Mesenchymal stem cell (in vitro differentiated cells and primary cell): ENCODE measurements around the gene HCRTR1.

Source experiments
- DNase-seq: peaks from one replicate; pipeline ENCODE4 v3.0.0-alpha.2; 2013
- H2AFZ ChIP-seq: one replicate; pipeline ENCODE4 v1.6.1; 2013; ENCODE audit warnings: low read depth, mild to moderate bottlenecking, control low read depth, inconsistent platforms, low read length, moderate library complexity
- H2AK5ac ChIP-seq: 2 replicates; pipeline ENCODE4 v1.6.1; 2013; ENCODE audit warnings: low read length, moderate library complexity, mild to moderate bottlenecking, inconsistent platforms; ENCODE audit not compliant: severe bottlenecking
- H2BK120ac ChIP-seq: one replicate; pipeline ENCODE4 v1.6.1; 2013; ENCODE audit warnings: low read depth, mild to moderate bottlenecking, inconsistent platforms, low read length, moderate library complexity
- H2BK12ac ChIP-seq, 2 experiments: one replicate each; pipeline ENCODE4 v1.6.1; 2013; ENCODE audit warnings: inconsistent platforms in 2 of 2, low read length in 2 of 2, mild to moderate bottlenecking in 2 of 2, moderate library complexity in 2 of 2, control low read depth in 1 of 2
- H2BK15ac ChIP-seq: one replicate; pipeline ENCODE4 v1.6.1; 2013; ENCODE audit warnings: mild to moderate bottlenecking, low read depth, inconsistent platforms; ENCODE audit not compliant: poor library complexity, severe bottlenecking
- H2BK5ac ChIP-seq: 2 replicates; pipeline ENCODE4 v1.6.1; 2013; ENCODE audit warnings: low read depth, mild to moderate bottlenecking, low read length, control low read depth, inconsistent platforms; ENCODE audit not compliant: poor library complexity, severe bottlenecking
- H3K14ac ChIP-seq, 2 experiments: one replicate each; pipeline ENCODE4 v1.6.1; 2013; ENCODE audit warnings: inconsistent platforms in 2 of 2, low read length in 2 of 2, control low read depth in 1 of 2, mild to moderate bottlenecking in 1 of 2, moderate library complexity in 1 of 2
- H3K18ac ChIP-seq, 2 experiments: one replicate each; pipeline ENCODE4 v1.6.1; 2013; ENCODE audit warnings: inconsistent platforms in 2 of 2, low read length in 2 of 2, control low read depth in 1 of 2, low read depth in 1 of 2, mild to moderate bottlenecking in 1 of 2
- H3K23ac ChIP-seq, 2 experiments: one replicate each; pipeline ENCODE4 v1.6.1; 2013; ENCODE audit warnings: inconsistent platforms in 2 of 2, low read length in 2 of 2, mild to moderate bottlenecking in 2 of 2, moderate library complexity in 2 of 2, control low read depth in 1 of 2
- H3K27ac ChIP-seq: 2 replicates; pipeline ENCODE4 v1.5.1; 2013; ENCODE audit warnings: mild to moderate bottlenecking, moderate library complexity, low read length, control low read depth, inconsistent platforms; ENCODE audit not compliant: poor library complexity, severe bottlenecking
- H3K27me3 ChIP-seq, 2 experiments: 2 replicates each; pipeline versions ENCODE4 v1.6.1 to v1.7.0; 2013; ENCODE audit warnings: low read length in 2 of 2, mild to moderate bottlenecking in 2 of 2, moderate library complexity in 2 of 2, control low read depth in 1 of 2, inconsistent platforms in 1 of 2; ENCODE audit not compliant: control insufficient read depth in 1 of 2, insufficient read depth in 1 of 2
- H3K36me3 ChIP-seq, 2 experiments: 2 replicates each; pipeline versions ENCODE4 v1.6.1 to v1.7.0; 2013; ENCODE audit warnings: low read length in 2 of 2, control low read depth in 1 of 2, inconsistent platforms in 1 of 2, low read depth in 1 of 2, mild to moderate bottlenecking in 1 of 2; ENCODE audit not compliant: insufficient read depth in 2 of 2, control insufficient read depth in 1 of 2
- H3K4ac ChIP-seq, 2 experiments: one replicate each; pipeline ENCODE4 v1.6.1; 2013; ENCODE audit warnings: inconsistent platforms in 2 of 2, low read length in 2 of 2, mild to moderate bottlenecking in 2 of 2, moderate library complexity in 2 of 2, control low read depth in 1 of 2, low read depth in 1 of 2
- H3K4me1 ChIP-seq: 2 replicates; pipeline ENCODE4 v1.6.1; 2013; ENCODE audit warnings: low read depth, low read length, control low read depth; ENCODE audit not compliant: control insufficient read depth, insufficient read depth
- H3K4me2 ChIP-seq: 2 replicates; pipeline ENCODE4 v1.6.1; 2013; ENCODE audit warnings: low read length, mild to moderate bottlenecking, inconsistent platforms; ENCODE audit not compliant: poor library complexity, severe bottlenecking
- H3K4me3 ChIP-seq, 2 experiments: 2 replicates each; pipeline versions ENCODE4 v1.5.1 to v1.7.0; 2013; ENCODE audit warnings: low read length in 2 of 2, mild to moderate bottlenecking in 2 of 2, control low read depth in 1 of 2, low read depth in 1 of 2; ENCODE audit not compliant: insufficient read depth in 1 of 2
- H3K79me1 ChIP-seq: replicated peaks from 2 replicates; pipeline ENCODE4 v1.6.1; 2013; ENCODE audit warnings: mild to moderate bottlenecking, control low read depth, low read length, inconsistent platforms; ENCODE audit not compliant: poor library complexity, severe bottlenecking
- H3K9ac ChIP-seq: 2 replicates; pipeline ENCODE4 v1.7.0; 2013; ENCODE audit warnings: mild to moderate bottlenecking, low read length, moderate library complexity
- H3K9me3 ChIP-seq: 2 replicates; pipeline ENCODE4 v1.7.0; 2013; ENCODE audit warnings: mild to moderate bottlenecking, low read length; ENCODE audit not compliant: control insufficient read depth
- H4K8ac ChIP-seq: one replicate; pipeline ENCODE4 v1.6.1; 2013; ENCODE audit warnings: inconsistent platforms, mild to moderate bottlenecking, low read length, moderate library complexity
- H4K91ac ChIP-seq: one replicate; pipeline ENCODE4 v1.6.1; 2013; ENCODE audit warnings: mild to moderate bottlenecking, low read length, inconsistent platforms
- WGBS: methylation state at CpG from one replicate; pipeline ENCODE4 v1.1.7; 2013; ENCODE audit warnings: mixed read lengths; 5-methylcytosine and 5-hydroxymethylcytosine counted together

Gene HCRTR1

GRCh38 chr1:31583082-31583994 lies 34.2 kb upstream of the HCRTR1 start:
- H3K79me1 ChIP-seq = peaks cover 10% of the 10 kb centered on the region
- H3K4me3 ChIP-seq = no peak overlapping the region
- no peaks in the 10 kb centered on the region for H3K9me3 ChIP-seq
- H2BK5ac ChIP-seq = no peak overlapping the region
- H3K9ac ChIP-seq = no peak overlapping the region
- no peak for DNase-seq
- no peak overlapping the region for H3K14ac ChIP-seq
- H4K91ac ChIP-seq = peak overlapping the region; percentile 18
- peak overlapping the region; percentile 21 for H2BK15ac ChIP-seq
- no peak overlapping the region for H2AFZ ChIP-seq
- no peak overlapping the region for H3K27ac ChIP-seq
- H4K8ac ChIP-seq = no peak overlapping the region
- H3K23ac ChIP-seq = no peak overlapping the region
- no peak overlapping the region for H3K18ac ChIP-seq
- peaks cover 62% of the 10 kb centered on the region for H3K4me1 ChIP-seq
- H2BK12ac ChIP-seq = peak overlapping the region in 1 of 2 experiments; percentile 14
- H2AK5ac ChIP-seq = peak overlapping the region; percentile 55
- no peak overlapping the region for H3K4me2 ChIP-seq
- H3K36me3 ChIP-seq = peaks cover 0 to 53% of the 10 kb centered on the region in 2 experiments
- H2BK120ac ChIP-seq = no peak overlapping the region
- no peak overlapping the region for H3K4ac ChIP-seq
- 91% methylated on average over 16 of the region's 16 CpGs for WGBS
- H3K27me3 ChIP-seq = peaks cover 0 to 5% of the 10 kb centered on the region in 2 experiments

- Histone ChIP-seq H3K79me1 (peaks cover 10% of the 10 kb centered on the region), H2BK120ac (no peak overlapping the region), H3K4me3 (no peak overlapping the region), H2BK12ac (peak overlapping the region; percentile 25 to 33), H3K4me2 (peak overlapping the region; percentile 28), H3K4me1 (peaks cover 69% of the 10 kb centered on the region), H3K36me3 (peaks cover 0 to 56% of the 10 kb centered on the region in 2 experiments), H3K27ac (no peak overlapping the region), H2AK5ac (peak overlapping the region; percentile 55), H3K9ac (no peak overlapping the region), H3K18ac (peak overlapping the region; percentile 6 to 14), H3K14ac (no peak overlapping the region), H3K4ac (peak overlapping the region; percentile 34 to 41), H2BK15ac (no peak overlapping the region), H3K27me3 (peaks cover 0 to 5% of the 10 kb centered on the region in 2 experiments), H3K23ac (no peak overlapping the region), H2BK5ac (no peak overlapping the region), H3K9me3 (no peaks in the 10 kb centered on the region), H2AFZ (no peak overlapping the region), H4K91ac (peak overlapping the region; percentile 43), H4K8ac (peak overlapping the region; percentile 12)
- 88% methylated on average over 13 of the region's 13 CpGs for WGBS
- peak; percentile 61 for DNase-seq
Observed at GRCh38 chr1:31583995-31584868, 33.3 kb upstream of the HCRTR1 start.

DNA sequence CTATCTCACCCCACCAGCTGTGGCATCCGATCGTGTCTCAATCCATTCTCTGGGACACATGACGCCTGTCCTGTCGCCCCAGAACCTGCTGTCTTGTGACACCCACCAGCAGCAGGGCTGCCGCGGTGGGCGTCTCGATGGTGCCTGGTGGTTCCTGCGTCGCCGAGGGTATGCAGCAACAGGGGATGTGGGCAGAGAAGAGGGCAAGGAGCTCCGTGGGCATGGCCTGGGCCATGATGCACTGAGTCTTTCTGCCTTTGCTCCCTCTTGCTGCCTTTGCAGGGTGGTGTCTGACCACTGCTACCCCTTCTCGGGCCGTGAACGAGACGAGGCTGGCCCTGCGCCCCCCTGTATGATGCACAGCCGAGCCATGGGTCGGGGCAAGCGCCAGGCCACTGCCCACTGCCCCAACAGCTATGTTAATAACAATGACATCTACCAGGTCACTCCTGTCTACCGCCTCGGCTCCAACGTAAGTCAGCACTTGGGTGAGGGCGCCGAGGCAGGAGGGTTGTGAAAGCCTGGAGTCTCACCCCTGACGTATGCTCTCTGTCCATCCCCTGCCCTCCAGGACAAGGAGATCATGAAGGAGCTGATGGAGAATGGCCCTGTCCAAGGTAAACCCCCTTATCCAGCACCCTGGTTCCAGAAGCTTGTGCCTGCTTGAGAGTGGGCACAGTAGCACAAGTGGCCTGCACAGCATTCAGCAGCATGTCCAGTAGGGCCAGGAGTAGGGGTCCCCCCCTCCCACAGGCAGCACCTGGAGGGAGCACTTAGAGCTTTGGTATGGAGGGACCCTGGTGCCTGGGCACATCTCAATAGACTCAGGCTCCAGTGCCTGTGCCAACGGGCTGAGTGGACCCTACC lies 32.4 kb upstream of the HCRTR1 start:
- Histone ChIP-seq H3K36me3 (peaks cover 0 to 56% of the 10 kb centered on the region in 2 experiments), H3K27me3 (peaks cover 0 to 5% of the 10 kb centered on the region in 2 experiments), H3K23ac (no peak overlapping the region), H3K4me1 (peaks cover 64% of the 10 kb centered on the region), H3K9me3 (no peaks in the 10 kb centered on the region), H2AFZ (no peak overlapping the region), H3K14ac (peak overlapping the region in 1 of 2 experiments; percentile 36), H3K9ac (no peak overlapping the region), H3K79me1 (peaks cover 10% of the 10 kb centered on the region), H2BK5ac (no peak overlapping the region), H2AK5ac (peak overlapping the region; percentile 69), H2BK120ac (no peak overlapping the region), H3K4me3 (no peak overlapping the region), H3K4me2 (no peak overlapping the region), H2BK15ac (no peak overlapping the region), H3K4ac (no peak overlapping the region), H4K8ac (no peak overlapping the region), H4K91ac (peak overlapping the region; percentile 1), H2BK12ac (peak overlapping the region in 1 of 2 experiments; percentile 67), H3K18ac (peak overlapping the region in 1 of 2 experiments; percentile 6), H3K27ac (no peak overlapping the region)
- DNase-seq = no peak
- WGBS = 90% methylated on average over 27 of the region's 27 CpGs
